IPS-11a (cell line): ENCODE data around the gene NCEH1.

ENCODE experiments used
- H3K4me3 ChIP-seq: one replicate; pipeline ENCODE4 v1.5.1; 2013; ENCODE audit warnings: low read depth, low read length, control low read depth

The NCEH1 gene

GRCh38 chr3:172648747-172649146 lies 62.1 kb downstream of the NCEH1 start:
- H3K4me3 ChIP-seq, result no peak overlapping the region

GRCh38 chr3:172647823-172648222 lies 63.0 kb downstream of the NCEH1 start:
- H3K4me3 ChIP-seq, result no peak overlapping the region

- H3K4me3 ChIP-seq, result no peak overlapping the region
These were observed 63.8 kb downstream of the NCEH1 start for GRCh38 chr3:172647080-172647479.

GRCh38 chr3:172646439-172647015 lies 64.3 kb downstream of the NCEH1 start:
- H3K4me3 ChIP-seq, result no peak overlapping the region

GRCh38 chr3:172644258-172644657 lies 66.6 kb downstream of the NCEH1 start:
- H3K4me3 ChIP-seq, result no peak overlapping the region

- no peak overlapping the region for H3K4me3 ChIP-seq
These were observed 67.2 kb downstream of the NCEH1 start for GRCh38 chr3:172643506-172644179.

GRCh38 chr3:172641291-172641690 lies 69.6 kb downstream of the NCEH1 start:
- no peak overlapping the region for H3K4me3 ChIP-seq

GRCh38 chr3:172640751-172641150 lies 70.1 kb downstream of the NCEH1 start:
- no peak overlapping the region for H3K4me3 ChIP-seq

- H3K4me3 ChIP-seq, result no peak overlapping the region
These were observed 75.3 kb downstream of the NCEH1 start for GRCh38 chr3:172635588-172635987.

- H3K4me3 ChIP-seq, result no peak overlapping the region
These were observed 75.9 kb downstream of the NCEH1 start for GRCh38 chr3:172634948-172635347.

- no peak overlapping the region for H3K4me3 ChIP-seq
These were observed 80.6 kb downstream of the NCEH1 start for GRCh38 chr3:172630316-172630715.

GRCh38 chr3:172629470-172629869 lies 81.4 kb downstream of the NCEH1 start:
- H3K4me3 ChIP-seq, result no peak overlapping the region

- H3K4me3 ChIP-seq, result no peak overlapping the region
These were observed 83.6 kb downstream of the NCEH1 start for GRCh38 chr3:172627057-172627809.

GRCh38 chr3:172626021-172626640 lies 84.7 kb downstream of the NCEH1 start:
- no peak overlapping the region for H3K4me3 ChIP-seq

GRCh38 chr3:172625404-172625803 lies 85.5 kb downstream of the NCEH1 start:
- no peak overlapping the region for H3K4me3 ChIP-seq

- H3K4me3 ChIP-seq, result no peak overlapping the region
These were observed 85.9 kb downstream of the NCEH1 start for GRCh38 chr3:172624999-172625398.

- no peak overlapping the region for H3K4me3 ChIP-seq
These were observed 87.8 kb downstream of the NCEH1 start for GRCh38 chr3:172622916-172623700.

GRCh38 chr3:172622156-172622555 lies 88.7 kb downstream of the NCEH1 start:
- no peak overlapping the region for H3K4me3 ChIP-seq

- no peak overlapping the region for H3K4me3 ChIP-seq
These were observed 92.9 kb downstream of the NCEH1 start for GRCh38 chr3:172617976-172618375.

GRCh38 chr3:172617013-172617706 lies 93.7 kb downstream of the NCEH1 start:
- H3K4me3 ChIP-seq, result no peak overlapping the region
